MV-4-11 (cell line): ENCODE measurements around the gene EXOG.

ENCODE experiments used
- DNase-seq: peaks from one replicate; lab custom pipeline; 2025; lab: John Stamatoyannopoulos, UW

Gene EXOG

GRCh38 chr3:38496131-38496910 lies at the start of gene EXOG:
EXOG (plus strand) TSS chr3:38496340; CDS start chr3:38496368, 28 bp downstream.
- DNase-seq: peak; percentile 93

- no peak for DNase-seq
These were observed 49.3 kb upstream of the EXOG start for GRCh38 chr3:38446812-38447211.

GRCh38 chr3:38450853-38451252 lies 45.3 kb upstream of the EXOG start:
- DNase-seq: no peak

GRCh38 chr3:38453075-38453912 lies 42.8 kb upstream of the EXOG start, which contains the start of gene ACVR2B:
ACVR2B (plus strand) TSS chr3:38453890; CDS start chr3:38454323, 433 bp downstream.
- DNase-seq: peak; percentile 68

GRCh38 chr3:38453913-38454177 lies 42.3 kb upstream of the EXOG start:
- DNase-seq: no peak

GRCh38 chr3:38454178-38454883 lies 41.8 kb upstream of the EXOG start:
- no peak for DNase-seq

GRCh38 chr3:38454884-38455638 lies 41.1 kb upstream of the EXOG start:
- no peak for DNase-seq

GRCh38 chr3:38455639-38456430 lies 40.3 kb upstream of the EXOG start:
- peak; percentile 42 for DNase-seq

GRCh38 chr3:38457111-38458003 lies 38.8 kb upstream of the EXOG start:
- DNase-seq: no peak

- no peak for DNase-seq
These were observed 37.2 kb upstream of the EXOG start for GRCh38 chr3:38458796-38459498.

GRCh38 chr3:38459499-38460048 lies 36.6 kb upstream of the EXOG start:
- no peak for DNase-seq

GRCh38 chr3:38460377-38461270 lies 35.5 kb upstream of the EXOG start:
- DNase-seq: no peak

GRCh38 chr3:38465588-38466154 lies 30.5 kb upstream of the EXOG start:
- DNase-seq: no peak

GRCh38 chr3:38468765-38469164 lies 27.4 kb upstream of the EXOG start:
- DNase-seq: no peak

GRCh38 chr3:38469852-38470251 lies 26.3 kb upstream of the EXOG start:
- no peak for DNase-seq

- DNase-seq: no peak
These were observed 24.8 kb upstream of the EXOG start for GRCh38 chr3:38471260-38471857.

- no peak for DNase-seq
These were observed 23.8 kb upstream of the EXOG start for GRCh38 chr3:38472342-38472741.
